Measurements from ENCODE around the gene PTS.
"Not testable (repeated sequence)": the region's sequence is repeated elsewhere in the genome, so short reads cannot be mapped to it uniquely, and the experiment has no call there.

PTS gene

GRCh38 chr11:112185883-112186282, 40.3 kb upstream of the PTS start:
- DNase-seq (ENCODE audit: low read depth, low spot score): no peak
- TF ChIP-seq CTCF (IDR thresholded peaks at IDR 0.05; ENCODE audit: low read depth, low read length): no peak
- in situ Hi-C loops (cut with HindIII; ENCODE audit: low sequenced_read_pairs): no loop called here
- no peak overlapping the region for H3K4me3 ChIP-seq (ENCODE audit: low read depth, low read length)

- no peak for DNase-seq (ENCODE audit: low read depth, low spot score)
- in situ Hi-C loops (cut with HindIII; ENCODE audit: low sequenced_read_pairs): no loop called here
- no peak for TF ChIP-seq CTCF (IDR thresholded peaks at IDR 0.05; ENCODE audit: low read depth, low read length)
These were observed 39.9 kb upstream of the PTS start for GRCh38 chr11:112186304-112186703.

GRCh38 chr11:112195113-112195512, 31.1 kb upstream of the PTS start:
- H3K4me3 ChIP-seq (ENCODE audit: low read depth, low read length); in situ Hi-C loops (cut with HindIII; ENCODE audit: low sequenced_read_pairs); DNase-seq (ENCODE audit: low read depth, low spot score): not testable (repeated sequence)

More at GRCh38 chr11:112186304-112186703, 39.9 kb upstream of the PTS start:
- H3K4me3 ChIP-seq (ENCODE audit: low read depth, low read length): no peak overlapping the region

DNA sequence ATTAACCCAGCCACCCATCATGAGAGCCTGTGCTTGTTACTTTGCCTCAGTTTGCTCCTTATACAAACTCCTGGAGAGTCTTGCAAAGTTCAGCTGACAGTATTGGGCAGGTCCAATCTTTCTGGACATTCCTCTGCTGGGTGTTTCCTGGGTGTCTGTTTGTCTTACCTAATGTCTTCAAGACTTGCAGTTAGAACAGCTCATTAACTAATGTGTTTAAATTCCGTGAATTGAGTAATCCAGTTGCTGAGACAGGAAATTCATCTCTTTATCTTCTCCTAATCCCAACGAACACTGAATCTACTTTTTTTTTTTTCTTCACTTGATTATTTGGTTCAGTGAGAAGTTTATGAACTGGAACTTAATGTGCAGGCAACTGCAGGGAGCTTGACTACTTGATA, 30.3 kb upstream of the PTS start:
- no peak for TF ChIP-seq CTCF (IDR thresholded peaks at IDR 0.05; ENCODE audit: low read depth, low read length)
- no peak for DNase-seq (ENCODE audit: low read depth, low spot score)
- H3K4me3 ChIP-seq (ENCODE audit: low read depth, low read length): no peak overlapping the region
- in situ Hi-C loops (cut with HindIII; ENCODE audit: low sequenced_read_pairs): no loop called here

- in situ Hi-C loops (cut with HindIII; ENCODE audit: low sequenced_read_pairs): no loop called here
- no peak for DNase-seq (ENCODE audit: low read depth, low spot score)
- H3K4me3 ChIP-seq (ENCODE audit: low read depth, low read length): no peak overlapping the region
- TF ChIP-seq CTCF (IDR thresholded peaks at IDR 0.05; ENCODE audit: low read depth, low read length): no peak
These were observed 29.6 kb upstream of the PTS start for GRCh38 chr11:112196519-112197087.

DNA sequence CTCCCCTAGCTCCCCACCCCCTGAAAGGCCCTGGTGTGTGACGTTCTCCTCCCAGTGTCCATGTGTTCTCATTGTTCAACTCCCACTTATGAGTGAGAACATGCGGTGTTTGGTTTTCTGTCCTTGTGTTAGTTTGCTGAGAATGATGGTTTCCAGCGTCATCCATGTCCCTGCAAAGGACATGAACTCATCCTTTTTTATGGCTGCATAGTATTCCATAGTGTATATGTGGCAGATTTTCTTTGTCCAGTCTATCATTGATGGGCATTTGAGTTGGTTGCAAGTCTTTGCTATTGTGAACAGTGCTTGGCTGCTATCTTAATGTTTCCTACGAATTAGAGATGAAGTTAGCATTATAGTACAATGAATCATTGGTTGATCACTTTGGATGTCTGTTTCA, 27.1 kb upstream of the PTS start:
- H3K4me3 ChIP-seq (ENCODE audit: low read depth, low read length); DNase-seq (ENCODE audit: low read depth, low spot score); in situ Hi-C loops (cut with HindIII; ENCODE audit: low sequenced_read_pairs): not testable (repeated sequence)

GRCh38 chr11:112200252-112200651, 26.0 kb upstream of the PTS start:
- TF ChIP-seq CTCF (IDR thresholded peaks at IDR 0.05; ENCODE audit: low read depth, low read length): no peak
- in situ Hi-C loops (cut with HindIII; ENCODE audit: low sequenced_read_pairs): no loop called here
- no peak overlapping the region for H3K4me3 ChIP-seq (ENCODE audit: low read depth, low read length)
- no peak for DNase-seq (ENCODE audit: low read depth, low spot score)

DNA sequence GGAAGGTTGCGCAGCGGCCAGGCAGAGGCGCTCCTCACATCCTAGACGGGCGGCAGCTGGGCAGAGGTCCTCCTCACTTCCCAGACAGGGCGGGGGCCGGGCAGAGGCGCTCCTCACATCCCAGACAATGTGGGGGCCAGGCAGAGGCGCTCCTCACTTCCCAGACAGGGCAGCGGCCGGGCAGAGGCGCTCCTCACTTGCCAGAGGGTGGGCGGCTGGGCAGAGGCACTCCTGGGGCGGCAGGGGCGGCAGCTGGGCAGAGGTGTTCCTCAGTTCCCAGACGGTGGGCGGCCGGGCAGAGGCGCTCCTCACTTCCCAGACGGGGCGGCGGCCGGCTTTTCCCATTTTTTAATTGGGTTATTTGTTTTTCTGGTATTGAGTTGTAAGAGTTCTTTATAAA, 20.2 kb upstream of the PTS start:
- in situ Hi-C loops (cut with HindIII; ENCODE audit: low sequenced_read_pairs): no loop called here

More for the DNA sequence above, 20.2 kb upstream of the PTS start:
- TF ChIP-seq CTCF (IDR thresholded peaks at IDR 0.05; ENCODE audit: low read depth, low read length): no peak
- DNase-seq (ENCODE audit: low read depth, low spot score): no peak
- H3K4me3 ChIP-seq (ENCODE audit: low read depth, low read length): no peak overlapping the region

Data from astrocyte of the spinal cord (primary cell).